Thoracic aorta (tissue), 2 donors: ENCODE results near the gene SMARCC2. TPM values are rescaled to one million over a fixed set of nuclear protein-coding genes. Genes with fewer than 3 reads are reported as not detected.
"Not testable (repeated sequence)": the region's sequence is repeated elsewhere in the genome, so short reads cannot be mapped to it uniquely, and the experiment has no call there.

Experiments used
- ATAC-seq: fragments of 150-250 bp; one replicate; pipeline ENCODE4 v1.8.0; 2017; ENCODE audit warnings: low read depth; ENCODE audit not compliant: insufficient number of reproducible peaks, low FRiP score
- DNase-seq: peaks from one replicate; pipeline ENCODE4 v3.0.0-alpha.2; 2020; ENCODE audit warnings: low spot score
- H3K27ac ChIP-seq, 2 donors: fragments of 200-600 bp; sonication (generic); 1 replicate in 1 of 2; 2 replicates in 1 of 2; pipeline ENCODE4 v1.5.1; 2016; ENCODE audit warnings: mild to moderate bottlenecking in 2 of 2, moderate library complexity in 2 of 2
- H3K27me3 ChIP-seq: fragments of 200-600 bp; sonication (generic); replicated peaks from 2 replicates; pipeline ENCODE4 v1.6.0; 2016; ENCODE audit warnings: mild to moderate bottlenecking; ENCODE audit not compliant: insufficient read depth
- H3K36me3 ChIP-seq: fragments of 200-600 bp; sonication (generic); one replicate; pipeline ENCODE4 v1.5.1; 2016
- H3K4me1 ChIP-seq, 2 donors: fragments of 200-600 bp; sonication (generic); 1 replicate in 1 of 2; 2 replicates in 1 of 2; pipeline versions ENCODE4 v1.5.1 to v1.6.0; 2016; ENCODE audit warnings: low read depth in 2 of 2, mild to moderate bottlenecking in 1 of 2; ENCODE audit not compliant: control insufficient read depth in 1 of 2
- H3K4me3 ChIP-seq: fragments of 200-600 bp; sonication (generic); 2 replicates; pipeline ENCODE4 v1.5.1; 2016; ENCODE audit warnings: mild to moderate bottlenecking
- H3K9me3 ChIP-seq: fragments of 200-600 bp; sonication (generic); 2 replicates; pipeline ENCODE4 v1.5.1; 2016
- CTCF ChIP-seq: fragments of 200-600 bp; sonication (generic); IDR thresholded peaks from one replicate; pipeline ENCODE4 v1.5.1; 2019; ENCODE audit warnings: antibody characterized with exemption
- total RNA-seq, 2 donors: library from RNA; depleted of rRNA; stranded (reverse); fragments of >200 nt; gene quantifications; one replicate each; pipeline versions ENCODE4 v1.1.0 to v1.2.3, GENCODE V29; 2016

SMARCC2 gene
- total RNA-seq, 2 donors from 2014 or later = 68.6 to 109 TPM

- Histone ChIP-seq H3K4me1 (peaks cover 17 to 47% of the 10 kb centered on the region in 2 donors), H3K36me3 (peaks cover 38% of the 10 kb centered on the region), H3K4me3 (peak within 1 kb of the TSS; percentile 81), H3K27ac (peak within 1 kb of the TSS; percentile 90 to 92), H3K27me3 (no peaks in the 10 kb centered on the region), H3K9me3 (no peaks in the 10 kb centered on the region)
- no peak for TF ChIP-seq CTCF
- ATAC-seq (peak; percentile 92), DNase-seq (peak; percentile 99)
Measured at GRCh38 chr12:56158029-56158925, 31.0 kb downstream of the SMARCC2 start, which contains the start of gene MYL6. MYL6 (plus strand) TSS chr12:56158359; CDS start chr12:56158402, 43 bp downstream.

- DNase-seq (peak; percentile 45), ATAC-seq (peak; percentile 32)
- no peaks in the 10 kb centered on the region for H3K9me3 ChIP-seq
- TF ChIP-seq CTCF = peak; percentile 83
- H3K36me3 ChIP-seq = peaks cover 30% of the 10 kb centered on the region
- no peaks in the 10 kb centered on the region for H3K27me3 ChIP-seq
- H3K27ac ChIP-seq = peak overlapping the region; percentile 83 to 85
- H3K4me3 ChIP-seq = peak overlapping the region; percentile 81
- H3K4me1 ChIP-seq = peaks cover 23 to 48% of the 10 kb centered on the region in 2 donors
Measured at GRCh38 chr12:56157201-56158028, 31.9 kb downstream of the SMARCC2 start.

- peaks cover 23 to 45% of the 10 kb centered on the region in 2 donors for H3K4me1 ChIP-seq
Measured at GRCh38 chr12:56156464-56157200, 32.7 kb downstream of the SMARCC2 start.

GRCh38 chr12:56155256-56155845, 33.9 kb downstream of the SMARCC2 start:
- Histone ChIP-seq H3K9me3 (no peaks in the 10 kb centered on the region), H3K4me1 (peaks cover 14 to 37% of the 10 kb centered on the region in 2 donors), H3K27ac (no peak overlapping the region), H3K27me3 (no peaks in the 10 kb centered on the region), H3K4me3 (no peak overlapping the region), H3K36me3 (peaks cover 9% of the 10 kb centered on the region)
- ATAC-seq (no peak), DNase-seq (no peak)
- TF ChIP-seq CTCF = no peak

More at GRCh38 chr12:56156464-56157200, 32.7 kb downstream of the SMARCC2 start:
- ATAC-seq, DNase-seq, H3K9me3 ChIP-seq, H3K27me3 ChIP-seq: not testable (repeated sequence)
- peak overlapping the region; percentile 81 for H3K4me3 ChIP-seq
- peak overlapping the region; percentile 83 to 85 for H3K27ac ChIP-seq
- H3K36me3 ChIP-seq = peaks cover 22% of the 10 kb centered on the region

GRCh38 chr12:56154818-56155217, 34.5 kb downstream of the SMARCC2 start:
- DNase-seq = no peak
- no peaks in the 10 kb centered on the region for H3K27me3 ChIP-seq
- no peak overlapping the region for H3K4me3 ChIP-seq
- H3K9me3 ChIP-seq = no peaks in the 10 kb centered on the region
- H3K27ac ChIP-seq = no peak overlapping the region
- H3K4me1 ChIP-seq = peaks cover 14 to 32% of the 10 kb centered on the region in 2 donors
- ATAC-seq = no peak
- TF ChIP-seq CTCF = no peak
- peaks cover 4% of the 10 kb centered on the region for H3K36me3 ChIP-seq
